K562 (cell line): ENCODE data around the gene WWOX.

Experiments
- KAT7 ChIP-seq: sonication (generic); formaldehyde crosslinking; IDR thresholded peaks from 2 replicates; pipeline ENCODE4 v1.8.0; 2022; ENCODE audit warnings: missing genetic modification reagents, mild to moderate bottlenecking, borderline replicate concordance
- RNF2 ChIP-seq: sonication (generic); IDR thresholded peaks from 2 replicates; pipeline ENCODE4 v1.6.1; 2016
- SMAD3 ChIP-seq: fragments of 450-650 bp; formaldehyde crosslinking; conservative IDR thresholded peaks from 2 replicates; pipeline ENCODE4 v1.4.0; 2020; ENCODE audit warnings: mild to moderate bottlenecking
- SMC3 ChIP-seq: conservative IDR thresholded peaks from 2 replicates; pipeline ENCODE4 v1.6.1; 2011; ENCODE audit warnings: low read depth, low read length, improper control_type of control experiment; ENCODE audit not compliant: insufficient read depth
- ZBTB43 ChIP-seq: sonication (generic); formaldehyde crosslinking; IDR thresholded peaks from 2 replicates; pipeline ENCODE4 v1.8.0; 2023; ENCODE audit warnings: mild to moderate bottlenecking, missing genetic modification reagents

- TF ChIP-seq ZBTB43 (CRISPR knock-in tag) (no peak), KAT7 (CRISPR knock-in tag) (no peak), SMAD3 (CRISPR knock-in tag) (no peak), RNF2 (no peak), SMC3 (no peak)
Observed at GRCh38 chr16:78663690-78664089, 564.2 kb downstream of the WWOX start.
